HL-60 (cell line): ENCODE results near the gene CHST11.

Experiments used
- DNase-seq, 2 experiments: peaks; one replicate each; pipeline ENCODE4 v3.0.0-alpha.2; 2010 to 2020; ENCODE audit warnings: low read depth in 1 of 2, low spot score in 1 of 2
- H3K27ac ChIP-seq: fragments of 250-450 bp; sonication (Bioruptor Pico); replicated peaks from 2 replicates; pipeline ENCODE4 v1.5.1; 2020; ENCODE audit warnings: mild to moderate bottlenecking, moderate library complexity
- H3K27me3 ChIP-seq: fragments of 250-450 bp; sonication (Bioruptor Pico); 2 replicates; pipeline ENCODE4 v1.5.1; 2021; ENCODE audit warnings: mild to moderate bottlenecking, moderate library complexity; ENCODE audit not compliant: insufficient read depth, poor library complexity, severe bottlenecking
- H3K4me3 ChIP-seq: replicated peaks from 2 replicates; pipeline ENCODE4 v1.5.1; 2011; ENCODE audit warnings: mild to moderate bottlenecking, control low read depth, low read length; ENCODE audit not compliant: insufficient read depth
- CTCF ChIP-seq: IDR thresholded peaks from one replicate; pipeline ENCODE4 v1.5.1; 2011; ENCODE audit warnings: low read length, control low read depth, inconsistent platforms; ENCODE audit not compliant: insufficient read depth
- GABPA ChIP-seq: IDR thresholded peaks from 2 replicates; pipeline ENCODE4 v1.6.1; 2012; ENCODE audit warnings: low read depth
- POLR2AphosphoS5 ChIP-seq: IDR thresholded peaks from 2 replicates; pipeline ENCODE4 v1.6.1; 2012; ENCODE audit warnings: low read depth
- REST ChIP-seq: IDR thresholded peaks from 2 replicates; pipeline ENCODE4 v1.6.1; 2012; ENCODE audit warnings: low read depth; ENCODE audit not compliant: insufficient replicate concordance
- SPI1 ChIP-seq: IDR thresholded peaks from 2 replicates; pipeline ENCODE4 v1.6.1; 2012; ENCODE audit warnings: low read depth, mild to moderate bottlenecking, borderline replicate concordance

Gene CHST11

GRCh38 chr12:104575442-104576186 lies 118.9 kb downstream of the CHST11 start:
- H3K27me3 ChIP-seq: no peaks in the 10 kb centered on the region
- H3K27ac ChIP-seq: no peak overlapping the region
- DNase-seq: no peak
- TF ChIP-seq CTCF (no peak), POLR2AphosphoS5 (no peak), REST (no peak), GABPA (no peak)
- no peak overlapping the region for H3K4me3 ChIP-seq

- no peak overlapping the region for H3K27ac ChIP-seq
- no peak for DNase-seq
- no peak for TF ChIP-seq POLR2AphosphoS5
- TF ChIP-seq SPI1: no peak
- no peak for TF ChIP-seq REST
- no peak for TF ChIP-seq CTCF
- TF ChIP-seq GABPA: no peak
- H3K27me3 ChIP-seq: no peaks in the 10 kb centered on the region
- H3K4me3 ChIP-seq: no peak overlapping the region
Measured at GRCh38 chr12:104576187-104576778, 119.5 kb downstream of the CHST11 start.

- no peak overlapping the region for H3K4me3 ChIP-seq
- H3K27me3 ChIP-seq: no peaks in the 10 kb centered on the region
- TF ChIP-seq CTCF (no peak), REST (no peak), POLR2AphosphoS5 (no peak), GABPA (no peak), SPI1 (no peak)
- no peak for DNase-seq
- H3K27ac ChIP-seq: no peak overlapping the region
Measured at GRCh38 chr12:104576980-104577580, 120.3 kb downstream of the CHST11 start.
